ENCODE data around the gene FBN1.

Gene FBN1

DNA sequence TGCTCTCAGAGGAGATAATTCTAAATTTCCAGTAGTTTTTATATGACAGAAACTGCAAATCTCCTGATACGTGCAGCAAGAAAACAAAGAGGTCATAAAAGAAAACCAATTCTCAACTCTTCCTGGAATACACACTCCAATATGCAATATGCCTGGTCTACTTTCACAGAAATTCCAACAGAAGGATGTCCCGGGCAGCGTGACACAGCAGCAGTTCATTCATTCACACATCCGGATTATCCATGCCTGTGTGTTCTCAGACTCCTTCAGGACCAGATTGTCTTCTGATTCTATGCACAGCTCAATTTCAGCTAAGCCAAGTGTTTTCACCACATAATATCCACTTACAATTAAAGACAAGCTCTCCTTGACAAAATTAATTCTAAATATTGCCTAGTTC lies 64.3 kb downstream of the FBN1 start:
- no peak for DNase-seq (ENCODE audit: low read depth in 2 of 2)

DNA sequence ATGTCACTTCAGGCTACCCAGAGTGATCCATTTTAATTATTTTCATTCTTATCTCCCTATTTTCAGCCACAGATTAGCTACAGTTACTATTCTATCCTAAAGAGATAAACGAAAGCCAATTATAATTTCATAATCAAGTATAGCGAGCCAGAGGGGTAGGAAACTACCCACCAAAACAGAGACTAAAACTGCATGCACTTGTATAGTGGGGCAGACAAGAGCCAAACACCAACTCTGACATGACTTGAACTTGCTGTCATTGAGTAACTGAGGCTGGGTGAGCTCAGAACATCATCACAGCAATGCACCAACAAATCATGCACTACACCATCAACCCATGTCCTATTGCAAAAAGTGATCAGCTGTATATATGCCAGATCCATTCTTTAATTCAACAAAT lies 64.8 kb downstream of the FBN1 start:
- no peak for DNase-seq (ENCODE audit: low read depth in 2 of 2)

DNA sequence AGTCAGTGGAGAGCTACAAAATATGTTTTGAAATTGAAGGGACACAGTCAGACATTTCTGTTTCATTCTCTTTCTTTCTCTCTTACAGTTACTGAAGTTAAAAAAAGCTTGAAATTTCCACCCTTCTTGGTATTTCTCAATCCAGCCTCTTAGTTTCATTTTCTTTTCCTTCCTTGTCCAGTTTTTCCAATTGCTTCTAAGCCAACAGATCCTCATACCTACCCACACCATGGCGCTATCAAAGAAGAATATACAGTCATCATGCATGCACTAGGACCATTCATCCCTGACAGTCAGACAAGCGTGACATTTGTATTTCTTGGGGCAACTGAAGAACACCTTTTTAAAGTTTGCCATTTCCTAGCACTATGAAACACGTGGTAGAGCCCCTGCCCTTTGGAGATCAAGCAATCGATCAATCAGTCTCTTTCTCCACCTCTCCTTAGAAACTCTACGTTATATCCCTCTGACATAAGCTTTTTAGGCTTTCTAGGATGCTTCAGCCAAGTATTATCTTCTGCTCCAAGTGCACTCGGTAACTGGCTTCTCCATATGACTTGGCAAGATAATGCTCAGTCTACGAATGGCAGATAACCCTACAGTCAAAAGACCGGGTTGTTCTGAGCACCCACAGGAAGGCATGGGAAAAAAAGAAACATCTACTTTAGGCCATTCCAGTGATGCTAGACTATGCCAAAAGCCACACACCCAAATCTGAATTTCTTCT lies 65.4 kb downstream of the FBN1 start:
- no peak for DNase-seq (ENCODE audit: low read depth in 2 of 2)

DNA sequence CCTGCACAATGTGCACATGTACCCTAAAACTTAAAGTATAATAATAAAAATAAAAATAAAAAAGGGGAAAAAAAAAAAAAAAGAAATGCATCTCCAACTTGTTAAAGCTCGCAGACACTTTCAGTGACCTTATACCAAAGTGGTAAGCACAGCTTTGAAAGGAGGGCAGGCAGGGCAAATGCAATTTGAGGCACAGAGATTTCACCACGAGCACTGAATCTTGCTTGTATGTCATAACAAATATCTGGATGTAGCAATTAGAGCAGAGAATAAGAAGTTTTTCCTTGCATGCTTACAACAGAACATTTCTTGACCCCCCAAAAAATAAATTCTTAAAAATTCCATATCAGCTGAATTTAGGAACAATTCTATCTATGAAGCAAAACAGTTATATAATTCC lies 66.5 kb downstream of the FBN1 start:
- no peak for DNase-seq (ENCODE audit: low read depth in 2 of 2)

- DNase-seq (ENCODE audit: low read depth in 2 of 2): no peak
These were observed 68.0 kb downstream of the FBN1 start for GRCh38 chr15:48577469-48577868.

DNA sequence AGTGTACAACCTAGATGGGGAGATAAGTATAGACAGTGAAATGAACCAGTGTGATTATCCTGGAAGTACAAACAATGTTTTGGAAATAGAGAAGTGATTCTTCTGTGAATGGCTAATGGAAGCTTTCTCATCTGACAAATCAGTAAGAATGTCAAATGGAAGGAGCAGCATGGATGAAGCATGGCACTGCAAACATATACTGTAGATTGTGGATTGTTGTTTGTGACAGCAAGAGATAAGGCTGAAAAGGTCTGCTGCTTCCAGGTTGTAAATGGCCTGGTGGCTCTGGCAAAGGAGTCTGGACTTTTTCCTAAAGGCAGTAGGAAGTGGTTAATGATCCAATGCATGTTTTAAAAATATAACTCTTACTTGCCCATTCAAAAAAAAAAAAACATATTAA lies 71.3 kb downstream of the FBN1 start:
- DNase-seq (ENCODE audit: low read depth in 2 of 2): no peak

DNA sequence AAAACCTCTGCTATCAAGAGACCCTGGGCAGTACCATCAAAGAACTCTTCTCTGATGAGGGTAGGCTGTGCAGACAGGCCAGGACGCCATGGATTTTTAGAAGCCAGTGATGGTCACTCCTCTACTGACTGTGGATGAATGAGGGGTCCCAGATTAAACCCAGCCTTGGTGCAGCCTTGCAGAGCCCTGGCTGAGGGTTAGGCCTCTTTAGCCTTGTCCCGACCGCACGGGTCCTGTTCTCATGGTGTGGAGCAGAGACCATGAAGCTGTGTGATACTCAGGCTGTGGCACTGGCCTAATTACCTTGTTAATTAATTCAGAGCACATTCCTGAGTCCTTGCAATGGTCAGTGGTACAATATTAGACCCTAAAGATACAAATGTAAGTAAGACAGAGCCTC lies 71.7 kb downstream of the FBN1 start:
- no peak for DNase-seq (ENCODE audit: low read depth in 2 of 2)

GRCh38 chr15:48572823-48573222 lies 72.7 kb downstream of the FBN1 start:
- no peak for DNase-seq (ENCODE audit: low read depth in 2 of 2)

- no peak for DNase-seq (ENCODE audit: low read depth in 2 of 2)
These were observed 74.0 kb downstream of the FBN1 start for GRCh38 chr15:48571510-48571909.

DNA sequence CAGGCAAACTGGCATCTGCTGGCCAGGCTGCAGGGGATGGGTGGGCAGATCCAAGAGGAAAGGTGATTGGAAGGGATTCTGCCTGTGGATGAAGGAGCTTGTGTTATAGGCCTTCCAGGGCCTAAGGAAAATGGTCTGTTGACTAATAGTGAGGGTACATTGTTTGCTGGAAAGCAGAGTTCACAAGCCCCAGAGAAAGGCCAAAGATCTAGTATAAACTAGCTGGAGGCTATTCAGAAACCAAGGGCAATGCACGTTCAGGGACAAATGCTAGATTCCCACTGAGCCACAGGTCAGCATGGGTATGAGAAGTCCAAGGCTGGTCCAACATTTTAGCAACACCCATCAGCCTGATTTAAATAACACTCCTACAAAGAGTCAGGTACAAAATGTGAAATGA lies 74.7 kb downstream of the FBN1 start:
- no peak for DNase-seq (ENCODE audit: low read depth in 2 of 2)

DNA sequence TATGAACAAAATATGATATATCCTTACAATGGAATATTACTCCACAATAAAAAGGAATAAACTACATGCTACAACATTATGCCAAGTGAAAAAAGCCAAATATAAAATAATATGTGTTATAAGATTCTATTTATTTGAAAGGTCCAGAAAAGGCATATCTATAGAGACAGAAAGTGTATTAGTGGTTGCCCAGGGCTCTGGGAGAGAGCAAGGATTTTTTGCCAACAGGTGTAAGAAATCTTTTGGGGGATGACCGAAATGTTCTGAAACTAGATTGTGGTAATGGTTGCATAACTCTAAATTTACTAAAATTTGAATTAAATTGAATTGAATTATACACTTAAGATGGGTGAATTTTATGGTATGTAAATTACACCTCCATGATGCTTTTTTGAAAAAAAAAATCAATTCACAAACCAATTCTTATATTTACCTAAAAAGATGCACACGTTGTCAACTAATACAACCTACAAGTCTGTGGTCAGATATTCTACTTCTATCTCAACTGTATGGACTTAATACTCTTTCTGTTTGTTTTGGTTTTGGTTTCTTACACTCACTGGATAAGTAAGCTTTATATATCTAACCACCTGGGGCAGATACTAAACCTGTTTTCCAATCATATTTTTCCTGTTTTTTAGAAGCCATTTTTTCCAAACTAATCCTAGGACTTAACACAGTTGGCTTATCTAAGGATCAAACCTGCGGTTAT lies 75.8 kb downstream of the FBN1 start:
- DNase-seq (ENCODE audit: low read depth in 2 of 2): no peak

DNA sequence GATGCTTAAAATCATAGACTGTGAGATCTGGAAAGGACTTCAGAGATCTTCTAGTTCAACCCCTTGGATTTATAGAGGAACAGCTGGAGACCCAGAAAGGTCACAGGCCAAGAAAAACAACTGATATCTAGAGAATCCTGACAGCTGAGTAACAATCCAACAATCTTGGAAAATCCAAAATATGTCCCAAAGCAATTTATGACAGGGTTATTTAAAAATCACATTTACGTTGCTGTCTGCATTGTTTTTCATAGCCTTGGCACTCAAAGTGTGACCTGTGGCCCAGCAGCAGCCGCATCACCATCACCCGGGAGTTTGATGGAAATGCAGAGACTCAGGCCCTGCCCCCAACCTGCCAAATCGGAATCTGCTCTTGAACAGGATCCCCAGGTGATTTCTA lies 78.8 kb downstream of the FBN1 start:
- no peak for DNase-seq (ENCODE audit: low read depth in 2 of 2)

DNA sequence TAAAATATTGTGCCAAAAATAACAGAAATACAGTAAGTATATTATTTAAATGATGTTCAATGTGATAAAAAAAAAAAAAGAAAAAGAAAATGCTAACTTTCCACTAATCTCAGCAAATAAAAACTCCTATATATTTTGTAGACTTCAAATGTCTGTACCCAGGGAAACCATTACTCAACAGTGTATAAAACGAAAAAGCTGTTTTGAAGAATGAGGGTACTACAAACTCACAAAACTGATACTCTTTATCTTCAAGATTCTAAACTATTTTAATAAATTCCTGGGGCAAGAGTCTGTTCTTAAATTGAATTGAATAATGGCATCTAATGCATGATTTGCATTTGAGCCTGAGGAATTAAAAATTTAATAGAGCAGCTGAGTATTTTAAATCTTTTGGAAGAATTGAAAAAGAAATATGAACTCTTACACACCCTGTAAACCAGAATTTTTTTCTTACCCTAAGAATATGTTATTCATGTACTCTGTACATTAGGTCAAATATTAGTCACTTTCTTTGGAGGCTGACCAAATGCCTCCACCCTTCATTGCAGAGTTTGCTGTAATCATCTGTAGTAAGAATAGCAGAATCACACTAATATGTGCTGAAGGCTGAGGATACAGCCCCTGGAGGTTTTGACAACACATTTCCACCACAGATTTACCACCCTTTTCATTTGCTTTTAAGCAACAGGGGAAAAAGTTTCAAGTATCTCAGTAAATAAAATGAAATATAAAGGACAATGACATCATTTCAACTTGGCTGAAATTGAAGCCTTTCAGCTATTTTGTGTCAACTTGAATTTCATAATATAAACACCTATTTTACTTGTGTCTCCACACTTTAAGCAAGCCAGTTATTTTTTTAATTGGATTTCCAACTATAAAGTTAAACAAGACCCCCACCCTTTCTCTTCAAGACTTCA lies 79.7 kb downstream of the FBN1 start:
- DNase-seq (ENCODE audit: low read depth in 2 of 2): no peak

DNA sequence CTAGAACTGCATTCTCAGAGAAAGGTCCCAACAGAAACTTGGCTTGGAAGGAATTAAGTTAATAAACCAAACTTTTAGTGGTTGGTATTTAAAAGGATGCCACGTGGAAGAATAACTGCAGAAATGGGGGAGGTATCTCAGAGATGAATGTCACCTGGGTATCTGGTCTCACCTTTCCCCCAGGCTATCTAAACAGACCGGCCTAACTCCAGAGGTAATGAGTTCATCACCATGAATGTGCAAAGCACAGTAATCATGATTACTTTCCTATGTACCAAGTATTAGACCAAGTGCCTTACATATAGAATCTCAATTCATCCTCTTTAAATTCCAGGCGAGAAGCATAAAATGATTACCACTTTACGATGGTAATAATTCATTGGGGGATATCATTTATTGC lies 80.8 kb downstream of the FBN1 start:
- DNase-seq (ENCODE audit: low read depth in 2 of 2): no peak

DNA sequence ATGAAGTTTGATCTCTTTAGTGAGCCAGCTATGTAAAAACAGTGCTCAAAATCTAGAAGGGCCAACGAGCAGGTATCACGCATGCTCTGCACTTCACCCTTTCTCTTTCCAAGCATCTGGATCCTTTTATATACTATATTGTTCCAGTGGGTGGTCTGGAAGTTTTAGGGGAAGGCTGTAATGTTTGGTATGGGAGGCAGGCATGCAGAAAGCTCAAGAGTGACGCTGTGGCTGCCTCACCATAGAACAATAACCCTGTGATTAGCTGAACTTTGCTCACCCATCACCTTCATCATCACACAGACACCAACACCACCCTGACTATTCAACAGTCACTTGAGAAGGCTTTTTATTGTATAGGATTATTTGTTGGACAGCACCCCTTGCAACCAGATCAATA lies 81.6 kb downstream of the FBN1 start:
- no peak for DNase-seq (ENCODE audit: low read depth in 2 of 2)

GRCh38 chr15:48560321-48561051 lies 85.0 kb downstream of the FBN1 start:
- no peak for DNase-seq (ENCODE audit: low read depth in 2 of 2)

DNA sequence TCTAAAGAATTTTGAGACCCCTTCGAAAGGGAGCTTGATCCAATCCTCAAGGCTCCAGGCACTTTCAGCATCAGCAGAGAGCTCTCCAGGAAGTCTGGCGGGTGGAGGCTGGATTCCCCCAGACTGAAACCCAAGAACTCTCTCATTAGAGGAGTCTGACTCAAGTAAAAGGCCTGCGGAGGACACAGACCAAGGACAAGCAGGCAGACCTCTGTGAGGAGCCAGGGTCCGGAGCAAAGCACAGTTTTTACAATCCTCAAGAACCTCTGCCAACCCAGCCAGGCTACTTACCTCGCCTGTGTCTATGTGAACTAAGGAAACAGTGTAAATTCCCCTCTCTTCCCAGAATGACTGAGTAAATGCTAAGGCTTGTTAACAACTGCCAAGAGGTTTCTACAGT lies 86.2 kb downstream of the FBN1 start:
- DNase-seq (ENCODE audit: low read depth in 2 of 2): no peak

- DNase-seq (ENCODE audit: low read depth in 2 of 2): no peak
These were observed 87.3 kb downstream of the FBN1 start for GRCh38 chr15:48558226-48558625.

GRCh38 chr15:48557335-48557734 lies 88.2 kb downstream of the FBN1 start:
- DNase-seq (ENCODE audit: low read depth in 2 of 2): no peak

DNA sequence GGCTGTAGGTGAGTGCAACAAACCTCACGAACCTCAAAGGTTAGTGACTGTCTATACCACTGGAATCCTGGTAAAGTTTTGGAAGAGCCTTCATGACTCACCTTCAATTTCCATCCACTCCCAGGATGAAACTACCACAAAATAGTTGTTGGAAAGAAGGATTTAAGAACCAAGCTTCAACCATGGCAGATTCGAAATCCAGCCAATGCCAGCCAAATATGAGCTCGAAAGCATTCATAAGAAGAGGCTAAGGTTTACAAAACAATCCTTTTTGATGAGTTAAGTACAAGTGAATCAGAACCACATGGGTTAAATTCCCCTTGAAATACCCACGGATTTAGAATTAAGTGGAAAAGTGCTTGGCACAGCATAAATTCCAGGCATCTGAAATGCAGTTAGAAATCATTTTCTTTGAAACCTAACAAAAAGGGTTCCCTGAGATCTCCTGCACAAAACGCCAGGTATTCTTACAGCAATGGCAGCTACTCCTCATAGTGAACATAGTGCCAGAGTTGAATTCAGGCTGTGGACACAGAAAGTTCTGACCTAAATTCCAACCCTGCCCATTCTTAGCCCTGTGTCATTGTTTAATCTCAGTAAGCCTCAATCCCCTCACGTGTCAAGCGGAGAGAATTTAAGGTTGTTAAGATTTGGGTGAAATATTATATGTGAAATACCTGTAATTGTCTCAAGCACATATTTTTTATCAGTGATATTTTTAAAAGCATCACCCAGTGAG lies 89.2 kb downstream of the FBN1 start:
- DNase-seq (ENCODE audit: low read depth in 2 of 2): no peak

DNA sequence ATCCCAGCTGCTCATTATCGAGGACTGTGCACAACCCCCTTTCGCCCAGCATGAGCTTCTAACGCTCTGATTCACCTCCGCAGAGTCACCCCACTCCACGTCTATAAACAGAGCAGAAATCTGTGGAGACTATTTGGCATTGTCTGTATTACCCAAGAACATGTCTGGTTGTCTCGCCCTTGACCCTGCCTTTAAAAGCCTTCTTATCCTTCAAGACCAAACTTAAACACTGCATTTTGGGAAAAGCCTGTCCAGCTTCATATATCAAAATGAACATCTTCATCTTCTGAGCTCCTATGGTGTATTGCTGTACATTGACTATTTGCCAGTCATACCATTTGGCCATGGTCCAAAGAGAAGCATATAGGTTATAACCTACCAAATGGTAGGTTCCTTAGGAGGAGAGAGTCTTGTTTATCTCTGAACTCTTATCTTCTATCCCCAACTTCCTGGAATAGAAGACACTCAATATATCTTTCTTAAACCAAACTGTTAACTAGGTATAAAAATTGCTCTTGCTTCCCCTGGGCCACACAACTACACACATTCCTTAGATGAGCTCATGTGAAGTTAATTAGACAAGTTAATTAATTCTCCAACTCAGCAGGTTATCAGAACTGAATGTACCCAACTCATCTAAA lies 90.1 kb downstream of the FBN1 start:
- DNase-seq (ENCODE audit: low read depth in 2 of 2): no peak

All from activated CD4-positive, alpha-beta T cell treated with anti-CD3 and anti-CD28 coated beads for 24 hours (primary cell).